Measurements from ENCODE around the gene NOCT.

GRCh38 chr4:139014371-139015268 lies 961 bp upstream of the NOCT start:
- TF ChIP-seq EP300 (IDR thresholded peaks at IDR 0.05) (no peak), CTCF (IDR thresholded peaks at IDR 0.05) (no peak), POLR2A (IDR thresholded peaks at IDR 0.05) (no peak)
